Measurements from ENCODE around the gene CRIM1.

The CRIM1 gene

DNA sequence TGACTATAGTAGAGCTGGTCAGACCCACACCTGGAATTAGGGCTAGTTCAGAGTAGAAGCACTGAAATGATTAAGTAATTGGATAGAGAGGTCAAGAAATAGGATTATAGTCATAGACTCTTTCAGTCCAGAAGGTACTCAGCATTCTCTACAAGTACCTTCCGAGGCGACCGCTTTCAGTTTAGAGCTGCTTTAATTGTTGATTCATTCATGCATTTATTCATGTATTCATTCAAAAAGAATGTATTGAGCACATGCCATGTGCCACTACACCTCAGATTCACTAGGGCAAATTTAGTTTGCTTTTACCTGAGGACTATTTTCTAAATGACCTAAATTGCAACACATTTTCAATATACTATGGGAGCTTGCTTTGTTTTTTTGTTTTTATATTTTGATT, 48.7 kb downstream of the CRIM1 start:
- DNase-seq = no peak

DNA sequence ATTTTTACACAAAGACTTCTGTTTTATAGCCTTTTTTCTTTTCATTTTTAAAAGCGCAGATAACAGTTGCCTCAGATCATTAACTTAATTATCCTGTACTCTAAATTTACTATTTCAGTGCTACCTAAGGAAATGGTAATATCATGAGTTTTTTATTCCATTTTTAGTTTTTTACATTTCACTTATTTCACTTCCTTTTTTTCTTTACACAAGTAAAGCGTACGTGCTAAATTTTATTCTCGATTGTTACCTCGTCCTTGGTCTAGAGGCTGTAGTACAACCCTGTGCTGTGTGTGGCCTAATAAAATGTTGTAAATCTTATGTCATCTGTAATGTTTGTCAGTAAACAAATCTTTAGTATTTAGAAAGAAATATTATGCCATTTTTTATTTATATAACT, 49.2 kb downstream of the CRIM1 start:
- no peak for DNase-seq

DNA sequence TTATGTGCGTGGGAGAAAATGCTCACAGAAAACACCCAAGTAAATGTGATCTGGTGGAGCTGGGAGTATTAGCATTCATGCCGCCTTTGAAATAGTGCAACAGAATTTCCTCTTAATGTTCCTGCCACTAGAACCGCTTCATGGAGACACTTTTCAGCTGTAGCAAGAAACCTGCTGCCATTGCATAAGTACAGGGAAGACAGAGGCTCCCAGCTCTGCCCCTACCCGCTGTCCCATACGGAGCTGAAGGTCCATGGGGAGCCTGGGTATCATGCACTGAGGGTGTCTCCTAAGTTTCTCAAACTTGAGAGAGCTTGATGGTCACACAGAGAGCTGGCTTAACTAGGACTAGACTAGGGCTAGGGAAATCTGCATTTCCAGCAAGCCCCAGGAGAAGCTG, 49.6 kb downstream of the CRIM1 start:
- no peak for DNase-seq

- no peak for DNase-seq
These were observed 50.7 kb downstream of the CRIM1 start for GRCh38 chr2:36406296-36406695.

DNA sequence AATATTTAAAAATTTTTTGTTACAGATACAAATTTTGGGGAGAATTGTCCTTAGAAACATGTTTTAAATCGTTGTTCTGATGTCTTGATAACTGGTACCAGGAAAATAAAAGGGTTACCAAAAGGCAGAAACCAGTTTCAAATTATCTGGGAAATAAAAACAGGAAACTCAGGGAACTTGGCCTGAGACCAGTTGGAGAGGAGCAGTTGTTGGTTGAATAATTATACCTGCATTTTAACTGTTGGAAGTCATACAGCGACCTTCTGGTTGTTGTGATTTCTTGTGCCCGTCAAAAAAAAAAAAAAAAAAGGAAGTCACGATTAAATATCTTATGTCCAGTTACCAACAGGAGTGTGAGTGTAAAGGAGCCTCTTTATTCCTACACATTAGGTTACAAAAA, 51.8 kb downstream of the CRIM1 start:
- DNase-seq = no peak

DNA sequence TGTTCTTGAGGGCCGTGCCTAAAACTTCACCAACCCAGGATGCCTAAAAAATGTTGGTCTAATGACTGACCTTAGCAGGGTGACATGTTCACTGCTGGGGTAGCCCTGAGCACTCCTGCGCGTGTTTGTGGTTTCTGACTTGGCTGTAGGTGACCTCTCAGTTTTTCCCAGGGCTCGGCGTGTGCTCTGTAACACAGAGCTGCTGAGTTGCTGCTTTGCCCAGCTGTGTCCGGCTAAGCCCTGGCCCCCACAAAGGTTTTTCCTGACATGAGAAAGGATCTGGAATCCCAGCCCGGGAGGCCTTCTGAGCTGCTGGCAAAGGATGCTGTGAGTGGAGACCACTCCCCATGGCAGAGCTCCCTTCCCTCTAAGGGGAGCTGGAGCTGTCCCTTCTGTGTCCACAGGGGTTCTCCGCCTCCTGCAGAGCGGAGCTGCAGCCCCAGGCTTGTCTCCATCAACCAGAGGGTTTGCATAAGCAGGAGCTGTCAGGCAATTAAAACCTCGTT, 52.7 kb downstream of the CRIM1 start:
- DNase-seq = no peak

GRCh38 chr2:36409335-36409734, 53.8 kb downstream of the CRIM1 start:
- no peak for DNase-seq

- no peak for DNase-seq
These were observed 54.4 kb downstream of the CRIM1 start for GRCh38 chr2:36409935-36410334.

DNA sequence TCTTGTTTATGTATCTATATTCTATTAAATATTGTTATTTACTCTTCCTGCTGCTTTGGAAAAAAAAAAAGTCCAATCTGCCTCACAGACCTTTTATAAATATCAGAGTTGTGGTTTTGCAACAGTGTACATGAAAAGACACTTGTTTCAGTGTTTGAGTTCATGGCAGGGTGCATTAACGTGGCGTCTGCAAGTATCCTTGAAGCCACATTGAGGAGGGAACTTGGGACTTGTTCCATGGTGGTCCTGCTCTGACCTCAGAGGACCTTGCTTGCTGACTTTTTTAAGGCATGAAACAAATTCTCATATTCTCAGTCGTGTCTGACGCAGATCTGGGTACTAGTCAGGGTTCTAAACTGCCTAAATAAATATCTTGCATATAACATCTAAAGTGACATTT, 55.1 kb downstream of the CRIM1 start:
- DNase-seq = no peak

- no peak for DNase-seq
These were observed 56.4 kb downstream of the CRIM1 start for GRCh38 chr2:36411962-36412444.

DNA sequence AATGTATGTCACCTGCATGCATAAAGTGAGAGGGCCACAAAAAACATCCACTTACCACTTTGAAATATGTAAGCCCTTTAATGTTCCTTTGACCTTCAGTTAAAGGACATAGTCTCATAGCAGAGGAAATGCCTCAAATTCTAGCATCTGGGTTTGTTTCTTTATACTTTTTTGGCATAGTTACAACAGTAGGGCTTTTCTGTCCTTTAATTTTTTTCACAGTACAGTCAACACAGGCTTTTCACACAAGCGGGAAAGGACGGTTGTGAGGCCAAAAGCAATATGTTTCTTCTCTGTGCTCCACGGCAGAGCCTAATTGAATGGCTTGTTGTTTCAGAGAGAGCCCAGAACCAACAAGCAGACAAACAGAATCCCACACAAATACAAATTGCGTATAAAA, 57.6 kb downstream of the CRIM1 start:
- no peak for DNase-seq

- DNase-seq = no peak
These were observed 58.7 kb downstream of the CRIM1 start for GRCh38 chr2:36414307-36414706.

DNA sequence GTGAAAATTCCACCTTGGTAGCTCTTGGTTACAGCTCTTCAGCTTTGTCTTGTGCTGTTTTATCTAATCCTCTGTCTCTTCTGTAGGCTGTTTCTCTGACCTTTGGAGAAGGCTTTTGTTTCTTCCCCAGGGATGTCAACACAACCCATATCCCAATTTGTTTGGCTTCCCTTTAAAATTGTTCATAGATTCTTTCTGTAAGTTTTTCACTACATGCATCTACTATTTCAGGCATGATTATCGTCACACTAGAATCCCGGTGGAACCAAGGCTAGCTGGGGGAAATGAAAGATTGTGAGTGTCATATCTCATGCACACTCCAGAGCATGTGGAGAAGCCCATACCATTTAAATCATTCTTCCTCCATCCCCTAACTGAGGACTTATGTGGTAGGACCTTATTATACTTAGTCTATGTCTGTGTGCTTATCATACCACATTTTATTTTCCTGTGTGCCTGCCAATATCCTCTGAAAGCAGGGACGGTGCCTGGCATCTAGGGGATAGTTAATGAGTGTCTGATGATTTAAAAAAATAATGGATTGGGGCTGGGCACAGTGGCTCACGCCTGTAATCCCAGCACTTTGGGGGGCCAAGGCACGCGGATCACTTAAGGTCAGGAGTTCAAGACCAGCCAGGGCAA, 59.9 kb downstream of the CRIM1 start:
- DNase-seq = no peak

DNA sequence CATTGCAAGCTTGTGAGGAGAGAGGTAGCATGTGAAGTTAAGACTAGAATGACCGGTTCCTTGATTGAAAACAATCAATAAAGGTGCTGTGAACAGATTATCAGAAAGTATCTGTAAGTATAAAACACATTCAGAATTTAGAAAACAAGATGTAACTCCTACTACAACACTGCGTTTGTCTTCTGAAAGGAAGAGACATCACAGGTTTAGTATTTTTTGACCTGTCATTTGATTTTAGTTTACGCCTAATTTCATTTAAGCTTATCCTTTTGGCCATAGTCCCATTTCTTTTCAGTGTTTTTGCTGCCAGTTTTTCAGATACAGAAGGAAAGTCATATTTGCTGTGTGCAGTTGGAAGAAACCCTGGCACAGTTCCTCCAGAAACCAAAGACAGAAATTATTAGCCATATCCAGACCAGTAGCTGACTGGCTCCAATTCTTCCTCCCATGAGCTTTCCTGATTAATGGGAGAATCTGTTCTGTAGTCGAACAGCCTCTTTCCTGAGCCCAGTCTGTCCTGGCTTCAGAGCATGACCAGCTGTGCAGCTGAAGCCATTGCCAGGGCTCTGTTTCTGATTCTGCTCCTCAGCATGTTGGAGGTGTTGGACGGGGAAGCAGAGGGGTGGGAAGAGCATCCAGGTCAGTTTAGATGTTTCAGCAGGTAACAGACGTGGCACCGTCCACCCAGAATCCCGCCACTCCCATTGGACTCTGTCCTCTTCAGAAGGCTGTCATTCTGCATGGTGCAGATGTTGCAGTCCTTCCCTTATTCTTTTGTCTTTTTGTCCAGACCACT, 61.0 kb downstream of the CRIM1 start:
- DNase-seq = no peak

GRCh38 chr2:36420569-36421181, 65.1 kb downstream of the CRIM1 start:
- DNase-seq = no peak

GRCh38 chr2:36421379-36421778, 65.8 kb downstream of the CRIM1 start:
- no peak for DNase-seq

GRCh38 chr2:36423172-36423571, 67.6 kb downstream of the CRIM1 start:
- DNase-seq = peak; percentile 4

DNA sequence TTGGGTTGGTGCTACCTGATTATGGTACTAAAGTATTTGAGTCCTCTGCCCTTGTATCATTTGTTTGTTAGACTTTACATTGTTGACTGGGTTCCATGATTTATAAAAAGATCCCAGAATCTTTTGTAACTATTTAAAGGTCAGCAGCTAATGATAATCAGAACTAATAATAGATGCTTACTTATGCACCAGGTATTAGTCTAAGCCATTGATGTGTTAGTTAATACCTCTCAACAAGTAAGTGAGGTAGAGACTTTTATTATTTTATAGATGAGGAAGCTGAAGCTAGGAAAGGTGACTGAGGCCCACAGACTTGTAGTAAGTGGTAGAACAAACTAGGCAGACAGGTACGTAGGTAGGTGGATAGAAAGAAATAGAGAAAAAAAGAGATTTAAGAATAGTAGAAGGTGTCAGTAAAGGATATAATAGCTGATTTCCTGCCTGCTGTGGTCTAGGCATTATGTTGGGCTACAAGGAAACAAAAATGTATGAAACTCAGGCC, 68.1 kb downstream of the CRIM1 start:
- DNase-seq = no peak

DNA sequence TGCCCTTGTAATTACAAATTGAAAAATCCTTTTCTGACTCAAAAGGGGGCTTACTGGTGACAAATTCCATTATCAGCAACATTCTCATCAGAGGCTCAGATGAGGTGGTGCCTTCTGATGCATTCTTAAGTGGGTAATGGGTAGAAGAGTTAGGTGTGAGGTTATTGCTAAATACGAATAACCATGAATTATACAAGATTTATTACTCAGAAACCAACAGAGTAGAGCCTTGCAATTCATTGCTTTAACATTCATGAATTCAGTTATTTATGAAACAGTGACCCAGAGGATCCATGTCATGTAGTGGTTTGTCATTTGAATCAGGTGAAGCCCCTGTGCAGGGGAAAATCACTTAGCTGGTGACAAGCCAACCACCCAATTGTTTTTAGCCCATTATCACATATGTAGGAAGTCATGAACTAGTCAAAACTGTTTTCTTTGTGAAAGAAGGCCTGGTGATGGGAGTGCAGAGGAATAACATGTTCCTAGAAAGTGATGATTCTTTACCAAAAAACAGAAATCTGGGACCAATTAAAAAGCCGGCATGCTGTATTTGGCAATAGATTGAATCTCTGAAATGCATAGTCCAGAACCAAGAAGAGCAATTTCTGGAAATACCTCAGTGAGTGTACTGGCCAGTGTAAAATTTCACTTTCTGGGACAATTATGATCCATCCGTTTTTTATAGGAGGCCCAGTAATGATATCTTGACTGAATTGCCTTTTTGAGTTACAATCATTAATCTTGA, 70.2 kb downstream of the CRIM1 start:
- DNase-seq = no peak

DNA sequence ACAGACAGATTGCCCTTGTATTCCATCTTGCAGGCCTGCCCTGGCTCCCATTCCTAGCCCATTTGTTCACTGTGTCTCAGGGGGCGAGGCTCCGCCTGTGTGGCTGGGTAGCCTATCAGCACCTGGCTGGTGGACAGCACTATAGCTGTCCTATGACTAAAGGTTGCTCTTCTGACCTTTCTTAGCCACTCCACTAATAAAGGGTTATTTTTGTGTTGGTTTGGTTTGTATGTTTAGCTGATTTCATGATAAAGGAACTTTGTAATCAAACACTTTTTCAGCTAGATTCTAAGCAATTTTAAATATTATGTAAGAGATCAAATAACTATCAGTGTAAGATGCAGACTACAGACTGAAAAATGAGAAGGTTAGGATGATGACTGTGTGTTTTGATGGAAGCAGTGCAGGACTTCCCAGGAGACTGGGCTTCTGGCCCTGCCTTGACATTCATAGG, 72.2 kb downstream of the CRIM1 start:
- no peak for DNase-seq

- DNase-seq = no peak
These were observed 75.0 kb downstream of the CRIM1 start for GRCh38 chr2:36430549-36430948.

DNA sequence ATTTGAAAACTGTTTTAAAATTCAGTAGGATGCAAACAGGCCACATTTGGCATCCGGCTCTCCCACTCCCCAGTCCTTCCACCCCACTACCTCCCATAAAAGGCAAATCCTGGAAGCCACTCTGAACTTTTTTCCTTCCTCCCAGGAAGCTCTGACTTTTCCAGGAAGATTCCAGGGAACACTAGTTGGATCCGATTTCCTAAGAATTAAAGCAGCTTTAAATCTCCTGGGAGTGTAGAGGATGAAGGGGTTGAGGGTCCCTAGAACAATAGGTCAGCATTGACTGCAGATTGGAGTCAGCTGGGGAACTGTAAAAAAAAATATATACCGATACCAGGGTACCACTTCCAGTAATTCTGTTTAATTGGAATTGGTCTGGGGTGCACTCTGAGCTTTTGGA, 76.9 kb downstream of the CRIM1 start:
- DNase-seq = no peak

Measured in NCI-H2227 treated with DMSO at 0.1 percent for 48 hours (cell line).